ENCODE results near the gene TEDDM1. TPM values are rescaled to one million over a fixed set of nuclear protein-coding genes. Genes with fewer than 3 reads are reported as not detected.

Gene TEDDM1
- polyA plus RNA-seq, 1 donor from 2014 or later, result not detected

DNA sequence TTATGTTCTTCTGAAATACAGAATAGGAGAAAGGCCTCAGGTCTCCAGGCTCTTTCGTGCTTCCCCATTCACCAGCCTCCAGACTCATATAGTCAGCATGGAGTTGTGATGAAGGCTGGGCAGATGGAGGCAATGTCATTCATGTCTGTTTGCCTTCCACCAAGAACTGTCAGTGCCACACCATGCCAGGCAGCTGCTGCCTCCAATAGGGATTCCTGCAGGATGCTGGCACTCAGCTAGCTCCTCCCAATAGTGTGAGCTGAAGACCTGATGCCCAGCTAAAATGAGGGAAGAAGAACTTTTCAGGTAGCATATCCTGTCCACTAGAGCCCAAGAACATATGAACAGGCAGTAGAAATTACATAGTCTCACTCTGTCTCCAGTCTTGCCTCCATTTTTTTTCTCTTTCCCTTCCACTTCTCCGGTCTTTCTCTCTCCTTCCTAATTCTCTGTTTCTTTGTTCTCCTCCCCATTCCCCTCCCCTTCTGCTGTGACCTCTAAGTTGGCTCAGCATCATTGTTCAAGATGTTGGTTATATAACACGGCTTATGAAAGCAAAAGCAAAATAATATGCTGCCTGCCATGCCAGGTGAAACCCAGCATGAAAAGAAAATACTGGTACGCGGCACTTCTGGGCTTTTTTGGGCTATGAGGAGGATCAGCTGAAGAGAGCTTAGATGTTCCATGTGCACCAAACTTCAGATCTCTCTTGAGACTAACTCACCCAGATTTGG, 26.2 kb downstream of the TEDDM1 start:
- H4K20me1 ChIP-seq (ENCODE audit: insufficient read depth), result no peaks in the 10 kb centered on the region
- H3K79me2 ChIP-seq (replicated peaks; ENCODE audit: insufficient read depth, low read length), result no peaks in the 10 kb centered on the region
- no peaks in the 10 kb centered on the region for H3K9me3 ChIP-seq (ENCODE audit: low read length)
- no peak overlapping the region for H2AFZ ChIP-seq (ENCODE audit: low read depth, low read length)
- no peaks in the 10 kb centered on the region for H3K9me2 ChIP-seq (ENCODE audit: insufficient read depth, low read length)
- H3K27me3 ChIP-seq (ENCODE audit: insufficient read depth, low read depth, low read length), result no peaks in the 10 kb centered on the region
- TF ChIP-seq EP300 (conservative IDR thresholded peaks at IDR 0.05; ENCODE audit: poor library complexity, severe bottlenecking) (no peak), POLR2AphosphoS5 (IDR thresholded peaks at IDR 0.05) (no peak), RAD21 (conservative IDR thresholded peaks at IDR 0.05) (no peak), SMC3 (conservative IDR thresholded peaks at IDR 0.05; ENCODE audit: poor library complexity) (no peak), MXI1 (conservative IDR thresholded peaks at IDR 0.05; ENCODE audit: poor library complexity, severe bottlenecking) (no peak), EZH2 (IDR thresholded peaks at IDR 0.05; ENCODE audit: borderline replicate concordance, insufficient read depth, low read length, poor library complexity, severe bottlenecking) (no peak), TAF1 (IDR thresholded peaks at IDR 0.05; ENCODE audit: low read depth) (no peak)
- TF ChIP-seq, protein P1, sequence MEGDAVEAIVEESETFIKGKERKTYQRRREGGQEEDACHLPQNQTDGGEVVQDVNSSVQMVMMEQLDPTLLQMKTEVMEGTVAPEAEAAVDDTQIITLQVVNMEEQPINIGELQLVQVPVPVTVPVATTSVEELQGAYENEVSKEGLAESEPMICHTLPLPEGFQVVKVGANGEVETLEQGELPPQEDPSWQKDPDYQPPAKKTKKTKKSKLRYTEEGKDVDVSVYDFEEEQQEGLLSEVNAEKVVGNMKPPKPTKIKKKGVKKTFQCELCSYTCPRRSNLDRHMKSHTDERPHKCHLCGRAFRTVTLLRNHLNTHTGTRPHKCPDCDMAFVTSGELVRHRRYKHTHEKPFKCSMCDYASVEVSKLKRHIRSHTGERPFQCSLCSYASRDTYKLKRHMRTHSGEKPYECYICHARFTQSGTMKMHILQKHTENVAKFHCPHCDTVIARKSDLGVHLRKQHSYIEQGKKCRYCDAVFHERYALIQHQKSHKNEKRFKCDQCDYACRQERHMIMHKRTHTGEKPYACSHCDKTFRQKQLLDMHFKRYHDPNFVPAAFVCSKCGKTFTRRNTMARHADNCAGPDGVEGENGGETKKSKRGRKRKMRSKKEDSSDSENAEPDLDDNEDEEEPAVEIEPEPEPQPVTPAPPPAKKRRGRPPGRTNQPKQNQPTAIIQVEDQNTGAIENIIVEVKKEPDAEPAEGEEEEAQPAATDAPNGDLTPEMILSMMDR (IDR thresholded peaks at IDR 0.05; ENCODE audit: poor library complexity, severe bottlenecking), result no peak
- TF ChIP-seq, protein P2, sequence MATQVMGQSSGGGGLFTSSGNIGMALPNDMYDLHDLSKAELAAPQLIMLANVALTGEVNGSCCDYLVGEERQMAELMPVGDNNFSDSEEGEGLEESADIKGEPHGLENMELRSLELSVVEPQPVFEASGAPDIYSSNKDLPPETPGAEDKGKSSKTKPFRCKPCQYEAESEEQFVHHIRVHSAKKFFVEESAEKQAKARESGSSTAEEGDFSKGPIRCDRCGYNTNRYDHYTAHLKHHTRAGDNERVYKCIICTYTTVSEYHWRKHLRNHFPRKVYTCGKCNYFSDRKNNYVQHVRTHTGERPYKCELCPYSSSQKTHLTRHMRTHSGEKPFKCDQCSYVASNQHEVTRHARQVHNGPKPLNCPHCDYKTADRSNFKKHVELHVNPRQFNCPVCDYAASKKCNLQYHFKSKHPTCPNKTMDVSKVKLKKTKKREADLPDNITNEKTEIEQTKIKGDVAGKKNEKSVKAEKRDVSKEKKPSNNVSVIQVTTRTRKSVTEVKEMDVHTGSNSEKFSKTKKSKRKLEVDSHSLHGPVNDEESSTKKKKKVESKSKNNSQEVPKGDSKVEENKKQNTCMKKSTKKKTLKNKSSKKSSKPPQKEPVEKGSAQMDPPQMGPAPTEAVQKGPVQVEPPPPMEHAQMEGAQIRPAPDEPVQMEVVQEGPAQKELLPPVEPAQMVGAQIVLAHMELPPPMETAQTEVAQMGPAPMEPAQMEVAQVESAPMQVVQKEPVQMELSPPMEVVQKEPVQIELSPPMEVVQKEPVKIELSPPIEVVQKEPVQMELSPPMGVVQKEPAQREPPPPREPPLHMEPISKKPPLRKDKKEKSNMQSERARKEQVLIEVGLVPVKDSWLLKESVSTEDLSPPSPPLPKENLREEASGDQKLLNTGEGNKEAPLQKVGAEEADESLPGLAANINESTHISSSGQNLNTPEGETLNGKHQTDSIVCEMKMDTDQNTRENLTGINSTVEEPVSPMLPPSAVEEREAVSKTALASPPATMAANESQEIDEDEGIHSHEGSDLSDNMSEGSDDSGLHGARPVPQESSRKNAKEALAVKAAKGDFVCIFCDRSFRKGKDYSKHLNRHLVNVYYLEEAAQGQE (IDR thresholded peaks at IDR 0.05; ENCODE audit: borderline replicate concordance), result no peak
- H3K4me2 ChIP-seq (ENCODE audit: low read length), result no peak overlapping the region
- no peaks in the 10 kb centered on the region for H3F3A ChIP-seq (ENCODE audit: insufficient read depth, low read length, poor library complexity, severe bottlenecking)
- no peak overlapping the region for H3K9ac ChIP-seq (ENCODE audit: low read length)
- H3K27ac ChIP-seq (ENCODE audit: low read length), result no peak overlapping the region
- no peak overlapping the region for H3K4me3 ChIP-seq (ENCODE audit: low read length)
- H3K36me3 ChIP-seq (ENCODE audit: insufficient read depth, low read length), result no peaks in the 10 kb centered on the region

DNA sequence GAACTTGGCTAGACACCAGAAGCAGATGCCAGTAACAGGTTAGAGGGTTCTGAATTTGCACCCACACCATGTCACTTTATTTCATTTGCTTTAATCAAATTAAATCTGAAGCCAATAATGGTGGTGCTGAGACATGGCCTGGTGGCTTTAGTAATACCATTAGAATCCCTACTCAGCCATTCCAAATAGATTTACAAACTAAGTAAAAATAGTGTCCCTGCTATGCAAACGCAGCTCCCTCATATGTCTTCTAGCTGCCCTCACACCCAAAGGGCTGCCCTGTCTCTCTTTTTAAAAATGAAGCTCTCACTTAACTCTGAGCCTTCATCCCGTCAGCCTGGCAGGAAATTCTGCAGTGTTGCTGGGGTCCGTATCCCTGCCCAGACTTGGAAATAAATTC, 29.9 kb downstream of the TEDDM1 start:
- H3K27ac ChIP-seq (ENCODE audit: low read length), result no peak overlapping the region
- no peak overlapping the region for H3K9ac ChIP-seq (ENCODE audit: low read length)
- H3K4me2 ChIP-seq (ENCODE audit: low read length), result no peak overlapping the region
- H3K9me2 ChIP-seq (ENCODE audit: insufficient read depth, low read length), result no peaks in the 10 kb centered on the region
- no peaks in the 10 kb centered on the region for H3K27me3 ChIP-seq (ENCODE audit: insufficient read depth, low read depth, low read length)
- no peaks in the 10 kb centered on the region for H4K20me1 ChIP-seq (ENCODE audit: insufficient read depth)
- no peak overlapping the region for H2AFZ ChIP-seq (ENCODE audit: low read depth, low read length)
- H3K4me3 ChIP-seq (ENCODE audit: low read length), result no peak overlapping the region
- TF ChIP-seq, protein P1 (IDR thresholded peaks at IDR 0.05; ENCODE audit: poor library complexity, severe bottlenecking), result no peak
- TF ChIP-seq SMC3 (conservative IDR thresholded peaks at IDR 0.05; ENCODE audit: poor library complexity), result no peak
- no peak for TF ChIP-seq MXI1 (conservative IDR thresholded peaks at IDR 0.05; ENCODE audit: poor library complexity, severe bottlenecking)
- TF ChIP-seq EP300 (conservative IDR thresholded peaks at IDR 0.05; ENCODE audit: poor library complexity, severe bottlenecking), result no peak
- H3F3A ChIP-seq (ENCODE audit: insufficient read depth, low read length, poor library complexity, severe bottlenecking), result no peaks in the 10 kb centered on the region
- H3K79me2 ChIP-seq (replicated peaks; ENCODE audit: insufficient read depth, low read length), result no peaks in the 10 kb centered on the region
- H3K36me3 ChIP-seq (ENCODE audit: insufficient read depth, low read length), result no peaks in the 10 kb centered on the region
- no peaks in the 10 kb centered on the region for H3K9me3 ChIP-seq (ENCODE audit: low read length)
